GM19043 (cell line): ENCODE data around the gene KISS1R.
"Not testable (repeated sequence)": the region's sequence is repeated elsewhere in the genome, so short reads cannot be mapped to it uniquely, and the experiment has no call there.

Experiments used
- ATAC-seq: cut with Tn5 transposase; IDR thresholded peaks from one replicate; pipeline ENCODE4 v1.9.1; 2021; ENCODE audit warnings: low read depth; ENCODE audit not compliant: unreplicated experiment

Gene KISS1R

GRCh38 chr19:917323-918151, at the start of gene KISS1R:
Gene KISS1R, plus strand, starts transcription at chr19:917333. Its CDS starts 170 bp downstream, at chr19:917503.
- ATAC-seq, result no peak

- ATAC-seq, result no peak
Observed at GRCh38 chr19:867855-868457, 49.2 kb upstream of the KISS1R start.

- ATAC-seq, result no peak
Observed at GRCh38 chr19:868458-869244, 48.5 kb upstream of the KISS1R start.

GRCh38 chr19:869245-870177, 47.6 kb upstream of the KISS1R start:
- no peak for ATAC-seq

GRCh38 chr19:870314-870713, 46.8 kb upstream of the KISS1R start:
- no peak for ATAC-seq

GRCh38 chr19:870963-871401, 46.2 kb upstream of the KISS1R start:
- no peak for ATAC-seq

- ATAC-seq, result no peak
Observed at GRCh38 chr19:871446-872265, 45.5 kb upstream of the KISS1R start.

- ATAC-seq, result no peak
Observed at GRCh38 chr19:872266-872951, 44.7 kb upstream of the KISS1R start.

GRCh38 chr19:873084-873483, 44.0 kb upstream of the KISS1R start:
- ATAC-seq, result no peak

- ATAC-seq, result no peak
Observed at GRCh38 chr19:873561-874041, 43.5 kb upstream of the KISS1R start.

GRCh38 chr19:875265-875879, 41.8 kb upstream of the KISS1R start:
- no peak for ATAC-seq

GRCh38 chr19:876089-876488, 41.0 kb upstream of the KISS1R start:
- ATAC-seq, result no peak

- no peak for ATAC-seq
Observed at GRCh38 chr19:876780-877314, 40.3 kb upstream of the KISS1R start.

- ATAC-seq, result not testable (repeated sequence)
Observed at GRCh38 chr19:877992-878660, 39.0 kb upstream of the KISS1R start.

- not testable (repeated sequence) for ATAC-seq
Observed at GRCh38 chr19:878751-879561, 38.2 kb upstream of the KISS1R start.

GRCh38 chr19:879711-880438, 37.3 kb upstream of the KISS1R start:
- ATAC-seq, result no peak
